ENCODE measurements around the gene ZNF385C.

- TF ChIP-seq CTCF (conservative IDR thresholded peaks at IDR 0.05 in 1 of 2, IDR thresholded peaks at IDR 0.05 in 1 of 2; ENCODE audit: low read depth in 1 of 2, low read length in 2 of 2) (no peak), EZH2 (IDR thresholded peaks at IDR 0.05; ENCODE audit: low read length, missing control alignments) (no peak)
Observed at GRCh38 chr17:42127414-42127813, 29.1 kb upstream of the ZNF385C start.
